Endothelial cell of umbilical vein (primary cell): ENCODE measurements around the gene ZNF496. TPM values are rescaled to one million over a fixed set of nuclear protein-coding genes. Genes with fewer than 3 reads are reported as not detected.

Source experiments
- Bru-seq: library from RNA; stranded (reverse); fragments of 400-500 nt; gene quantifications from one replicate; lab custom pipeline; 2021; lab: Mats Ljungman, UMichigan
- BruChase-seq, 2 experiments: library from RNA; stranded (reverse); fragments of 400-500 nt; gene quantifications; one replicate each; lab custom pipeline; 2021; lab: Mats Ljungman, UMichigan
- BruUV-seq: library from RNA; stranded (reverse); fragments of 400-500 nt; replicated peaks from 2 replicates; lab custom pipeline; 2021; lab: Mats Ljungman, UMichigan
- CTCF ChIA-PET: fragments of 300-600, 350-600 bp; sonication (Branson Sonifier 250); formaldehyde crosslinking; loops from one replicate; lab custom pipeline; 2021; ENCODE audit warnings: antibody characterized with exemption, inconsistent platforms; lab: Charles Lee
- POLR2A ChIA-PET: fragments of 300-600, 350-600 bp; sonication (Branson Sonifier 250); formaldehyde crosslinking; loops from one replicate; lab custom pipeline; 2021; ENCODE audit warnings: antibody characterized with exemption, inconsistent platforms; lab: Charles Lee
- DNase-seq: peaks from one replicate; pipeline ENCODE4 v3.0.0-alpha.2; 2011; ENCODE audit warnings: low read depth, low spot score
- FAIRE-seq: peaks from 2 replicates; lab custom pipeline; 2011; peaks lifted over from hg19 to GRCh38; lab: Jason Lieb, UNC
- H2AFZ ChIP-seq: 2 replicates; pipeline ENCODE4 v1.6.0; 2012; ENCODE audit warnings: low read depth, low read length, control low read depth, inconsistent platforms
- H3K27ac ChIP-seq: 2 replicates; pipeline ENCODE4 v1.5.1; 2011; ENCODE audit warnings: low read depth, mild to moderate bottlenecking, control low read depth, low read length, moderate library complexity; ENCODE audit not compliant: insufficient read depth
- H3K27me3 ChIP-seq, 2 experiments: 2 replicates each; pipeline versions ENCODE4 v1.6.0 to v1.6.1; 2011; ENCODE audit warnings: low read length in 2 of 2, mixed read lengths in 1 of 2; ENCODE audit not compliant: control insufficient read depth in 2 of 2, insufficient read depth in 2 of 2
- H3K36me3 ChIP-seq, 2 experiments: 2 replicates in 1 of 2; 3 replicates in 1 of 2; pipeline ENCODE4 v1.5.1; 2011; ENCODE audit warnings: low read length in 2 of 2, mild to moderate bottlenecking in 1 of 2, moderate library complexity in 1 of 2; ENCODE audit not compliant: control insufficient read depth in 2 of 2, insufficient read depth in 2 of 2; ENCODE audit errors: extremely low read depth in 1 of 2
- H3K4me1 ChIP-seq: 3 replicates; pipeline ENCODE4 v1.5.1; 2011; ENCODE audit warnings: mild to moderate bottlenecking, low read length; ENCODE audit not compliant: control insufficient read depth, insufficient read depth; ENCODE audit errors: extremely low read depth
- H3K4me2 ChIP-seq: 2 replicates; pipeline ENCODE4 v1.6.1; 2011; ENCODE audit warnings: low read length, control low read depth, mixed read lengths; ENCODE audit not compliant: insufficient read depth
- H3K4me3 ChIP-seq, 3 experiments: fragments of 200-600 bp in 1 of 3; sonication (generic), shearing (Covaris generic) in 1 of 3; replicated peaks in 1 of 3; 2 replicates each; pipeline ENCODE4 v1.5.1; 2011 to 2016; ENCODE audit warnings: control low read depth in 3 of 3, low read length in 3 of 3, mild to moderate bottlenecking in 2 of 3, inconsistent platforms in 1 of 3, low read depth in 1 of 3, moderate library complexity in 1 of 3; ENCODE audit not compliant: insufficient read depth in 1 of 3
- H3K79me2 ChIP-seq: 2 replicates; pipeline ENCODE4 v1.6.0; 2012; ENCODE audit warnings: low read length, inconsistent platforms; ENCODE audit not compliant: control insufficient read depth, insufficient read depth
- H3K9ac ChIP-seq: replicated peaks from 2 replicates; pipeline ENCODE3; 2011; ENCODE audit warnings: low read length, control low read depth; ENCODE audit not compliant: insufficient read depth; ENCODE audit errors: extremely low read depth
- H3K9me1 ChIP-seq: replicated peaks from 3 replicates; pipeline ENCODE4 v1.6.0; 2011; ENCODE audit warnings: mild to moderate bottlenecking, low read length; ENCODE audit not compliant: control insufficient read depth, insufficient read depth; ENCODE audit errors: extremely low read depth
- H3K9me3 ChIP-seq: replicated peaks from 2 replicates; pipeline ENCODE4 v1.5.1; 2012; ENCODE audit warnings: low read length, inconsistent platforms; ENCODE audit not compliant: control insufficient read depth, insufficient read depth
- H4K20me1 ChIP-seq: replicated peaks from 2 replicates; pipeline ENCODE3; 2011; ENCODE audit warnings: mild to moderate bottlenecking, low read length; ENCODE audit not compliant: control insufficient read depth, insufficient read depth; ENCODE audit errors: extremely low read depth
- MYC ChIP-seq: IDR thresholded peaks from one replicate; pipeline ENCODE4 v1.6.1; 2011; ENCODE audit warnings: mild to moderate bottlenecking, low read depth, low read length
- POLR2A ChIP-seq: IDR thresholded peaks from 2 replicates; pipeline ENCODE4 v1.6.1; 2012; ENCODE audit warnings: low read depth, mild to moderate bottlenecking, control low read depth, low read length
- POLR2AphosphoS5 ChIP-seq: IDR thresholded peaks from 2 replicates; pipeline ENCODE4 v1.6.1; 2012; ENCODE audit warnings: low read depth, mild to moderate bottlenecking, control low read depth, low read length, moderate library complexity; ENCODE audit not compliant: insufficient read depth
- dilution Hi-C: fragments of 300-500 bp; cut with MboI; formaldehyde crosslinking; loops from one replicate; pipeline ENCODE4 v1.15.0; 2019; ENCODE audit warnings: low sequenced_read_pairs; ENCODE audit not compliant: extremely low pct_ligation_motif_present
- intact Hi-C: fragments of 100-400 bp; cut with micrococcal nuclease; formaldehyde crosslinking; loops from one replicate; pipeline ENCODE4 v1.10.0; 2022
- long read RNA-seq: library from polyadenylated mRNA; stranded (forward); transcript quantifications from one replicate; pipeline ENCODE4 v2.0.0, GENCODE V29; 2021
- polyA minus RNA-seq, 3 experiments: library from RNA; depleted of rRNA, polyadenylated mRNA; stranded (reverse); fragments of >200 nt; gene quantifications; 1 replicate in 1 of 3; 2 replicates in 2 of 3; pipeline ENCODE4 v1.2.3, GENCODE V29; 2011
- polyA plus RNA-seq, 4 experiments: library from polyadenylated mRNA; depleted of rRNA in 3 of 4; stranded (reverse) in 3 of 4; unstranded in 1 of 4; fragments of >200 nt; gene quantifications; 2 replicates each; pipeline versions ENCODE4 v1.2.1 to v1.2.3, GENCODE V29; 2011 to 2012; ENCODE audit warnings: missing spikeins in 1 of 4
- total RNA-seq: library from RNA; stranded (reverse); gene quantifications from 2 replicates; pipeline ENCODE4 v1.2.3, GENCODE V29; 2021
- TF ChIP-seq, protein P1 (sequence below), 2 donors: IDR thresholded peaks; 1 replicate in 1 of 2; 2 replicates in 1 of 2; pipeline ENCODE4 v1.5.1; 2011; ENCODE audit warnings: low read length in 2 of 2, mild to moderate bottlenecking in 2 of 2, moderate library complexity in 2 of 2, control low read depth in 1 of 2, inconsistent platforms in 1 of 2, low read depth in 1 of 2; ENCODE audit not compliant: insufficient read depth in 1 of 2; ENCODE audit errors: extremely low read depth in 1 of 2

The ZNF496 gene
- total RNA-seq (42.4 and 46.0 TPM in 2 replicates), polyA plus RNA-seq (22.4 and 23.6 TPM in 2 replicates), polyA minus RNA-seq (40.9 and 45.0 TPM in 2 replicates), Bru-seq, nascent RNA (percentile 83 among the genes with signal in this experiment), BruChase-seq, experiment 1, labeled RNA remaining after a 6-hour chase (percentile 82 among the genes with signal in this experiment), BruChase-seq, experiment 2, labeled RNA remaining after a 2-hour chase (percentile 82 among the genes with signal in this experiment)
- 23.8 and 27.8 TPM in 2 replicates for polyA plus RNA-seq (2011; cell fraction: cytosol; rRNA removed)
- 26.8 and 28.9 TPM in 2 replicates for polyA plus RNA-seq (2011; cell fraction: nucleus; rRNA removed)
- 17.9 and 21.7 TPM in 2 replicates for polyA plus RNA-seq (2012)
- 25.3 TPM for polyA minus RNA-seq (2011; cell fraction: cytosol; rRNA and poly(A)+ RNA removed)
- polyA minus RNA-seq (2011; cell fraction: nucleus; rRNA and poly(A)+ RNA removed) = 20.0 and 24.3 TPM in 2 replicates
- long read RNA-seq, full-length matches to known transcripts = 4 of 46 reads
- long read RNA-seq, partial matches to known transcripts = 7 of 46 reads
- long read RNA-seq, other reads (novel, unspliced or antisense) = 35 of 46 reads

DNA sequence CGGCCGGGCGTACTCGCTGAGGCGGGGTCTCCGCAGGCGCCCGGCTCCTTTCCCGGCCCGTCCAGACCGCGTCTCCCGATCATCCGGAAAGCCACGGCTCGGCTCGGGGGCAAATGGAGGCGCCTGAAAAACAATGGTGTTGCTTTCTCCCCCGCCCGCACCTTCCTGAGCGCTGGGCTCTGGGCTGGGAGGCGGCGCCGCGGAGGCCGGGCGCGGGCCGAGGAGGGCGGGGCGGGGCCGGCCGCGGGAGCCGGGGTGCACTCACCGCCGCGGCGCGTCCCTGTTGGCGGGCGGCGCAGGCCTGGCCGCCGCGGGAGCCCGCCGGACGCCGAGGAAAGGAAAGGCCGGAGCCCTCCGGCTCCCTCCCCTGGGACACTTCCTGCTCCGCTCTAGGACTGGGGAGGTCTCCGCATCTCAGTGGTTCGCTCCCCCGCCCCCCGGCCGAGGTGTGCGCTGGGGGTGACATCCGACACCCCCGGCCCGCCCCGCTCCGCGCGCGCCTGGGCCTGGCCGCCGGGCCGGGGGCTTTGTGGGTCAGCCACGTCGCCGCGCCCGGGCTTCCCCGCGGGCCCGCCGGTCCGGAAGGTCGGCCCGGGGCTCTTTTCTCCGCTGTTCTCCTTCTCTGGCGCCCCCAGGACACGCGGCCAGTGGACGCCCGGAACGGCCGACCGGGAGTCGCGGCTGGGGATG, at the start of gene ZNF496:
Gene ZNF496, minus strand, starts transcription at position 343 of the 690 bp plus-strand sequence. CDS start 2,289 bp downstream, outside the sequence.
- no peaks in the 10 kb centered on the region for H3K9me3 ChIP-seq
- DNase-seq (peak; percentile 78), FAIRE-seq (no peak)
- no peaks in the 10 kb centered on the region for H3K9me1 ChIP-seq
- peak within 1 kb of the TSS; percentile 71 for H3K4me2 ChIP-seq
- peak within 1 kb of the TSS; percentile 57 to 82 (median 73) for H3K4me3 ChIP-seq
- H4K20me1 ChIP-seq = no peaks in the 10 kb centered on the region
- H3K27me3 ChIP-seq = no peaks in the 10 kb centered on the region
- H3K9ac ChIP-seq = peak within 1 kb of the TSS; percentile 94
- TF ChIP-seq POLR2A (peak; percentile 37), MYC (no peak), POLR2AphosphoS5 (peak; percentile 54)
- TF ChIP-seq, protein P1, sequence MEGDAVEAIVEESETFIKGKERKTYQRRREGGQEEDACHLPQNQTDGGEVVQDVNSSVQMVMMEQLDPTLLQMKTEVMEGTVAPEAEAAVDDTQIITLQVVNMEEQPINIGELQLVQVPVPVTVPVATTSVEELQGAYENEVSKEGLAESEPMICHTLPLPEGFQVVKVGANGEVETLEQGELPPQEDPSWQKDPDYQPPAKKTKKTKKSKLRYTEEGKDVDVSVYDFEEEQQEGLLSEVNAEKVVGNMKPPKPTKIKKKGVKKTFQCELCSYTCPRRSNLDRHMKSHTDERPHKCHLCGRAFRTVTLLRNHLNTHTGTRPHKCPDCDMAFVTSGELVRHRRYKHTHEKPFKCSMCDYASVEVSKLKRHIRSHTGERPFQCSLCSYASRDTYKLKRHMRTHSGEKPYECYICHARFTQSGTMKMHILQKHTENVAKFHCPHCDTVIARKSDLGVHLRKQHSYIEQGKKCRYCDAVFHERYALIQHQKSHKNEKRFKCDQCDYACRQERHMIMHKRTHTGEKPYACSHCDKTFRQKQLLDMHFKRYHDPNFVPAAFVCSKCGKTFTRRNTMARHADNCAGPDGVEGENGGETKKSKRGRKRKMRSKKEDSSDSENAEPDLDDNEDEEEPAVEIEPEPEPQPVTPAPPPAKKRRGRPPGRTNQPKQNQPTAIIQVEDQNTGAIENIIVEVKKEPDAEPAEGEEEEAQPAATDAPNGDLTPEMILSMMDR (IDR thresholded peaks at IDR 0.05; ENCODE audit: extremely low read depth in 1 of 2, insufficient read depth in 1 of 2, low read depth in 1 of 2, low read length in 2 of 2) = no peak
- ChIA-PET POLR2A (no interaction called here), CTCF (interaction anchor here (0.7 to 1.9 kb wide), 2 partner anchors 41 kb away, joined by 4 to 12 read pairs; no protein-coding TSS in a partner anchor)
- BruUV-seq = no TSS peak
- H3K4me1 ChIP-seq = peaks cover 17% of the 10 kb centered on the region
- H2AFZ ChIP-seq = peak within 1 kb of the TSS; percentile 86
- dilution Hi-C loops (no loop called here), intact Hi-C loops (loop anchor here (1.0 to 5.0 kb wide), 5 partner anchors 117 to 424 kb away; partner anchors contain the start of genes AHCTF1 and ZNF669)
- H3K79me2 ChIP-seq = peaks cover 21% of the 10 kb centered on the region
- H3K36me3 ChIP-seq = peaks cover 10 to 19% of the 10 kb centered on the region in 2 experiments
- H3K27ac ChIP-seq = peak within 1 kb of the TSS; percentile 86
